NCI-H774 (cell line): ENCODE results near the gene DMXL1.
A peak's percentile ranks its signal among the peaks of the same experiment; 100 is the strongest.

Experiments
- DNase-seq: peaks from one replicate; lab custom pipeline; 2025; lab: John Stamatoyannopoulos, UW

Gene DMXL1

GRCh38 chr5:119289438-119290044, 218.7 kb downstream of the DMXL1 start:
- no peak for DNase-seq

- no peak for DNase-seq
These were observed 219.3 kb downstream of the DMXL1 start for GRCh38 chr5:119290161-119290569.

GRCh38 chr5:119290607-119291006, 219.7 kb downstream of the DMXL1 start:
- no peak for DNase-seq

- peak; percentile 5 for DNase-seq
These were observed 220.2 kb downstream of the DMXL1 start for GRCh38 chr5:119291056-119291455.

- DNase-seq, result no peak
These were observed 221.0 kb downstream of the DMXL1 start for GRCh38 chr5:119291877-119292276.

GRCh38 chr5:119292701-119293515, 222.0 kb downstream of the DMXL1 start:
- DNase-seq, result no peak

GRCh38 chr5:119293516-119293829, 222.6 kb downstream of the DMXL1 start:
- DNase-seq, result no peak
